ENCODE results near the gene FAT3.

The FAT3 gene

GRCh38 chr11:92236856-92237255, 12.2 kb downstream of the FAT3 start:
- Histone ChIP-seq H3K27ac (ENCODE audit: low read depth, low read length) (no peak overlapping the region), H3K9me3 (ENCODE audit: insufficient read depth, low read depth, low read length) (no peaks in the 10 kb centered on the region), H3K4me1 (ENCODE audit: insufficient read depth, low read length) (peaks cover 37% of the 10 kb centered on the region), H3K36me3 (ENCODE audit: insufficient read depth, low read length) (no peaks in the 10 kb centered on the region), H3K27me3 (ENCODE audit: insufficient read depth, low read length) (no peaks in the 10 kb centered on the region), H3K9ac (ENCODE audit: low read depth, low read length) (no peak overlapping the region), H3K4me3 (ENCODE audit: low read length) (no peak overlapping the region)
- WGBS, result 100% methylated on average over 1 of the region's 1 CpG

DNA sequence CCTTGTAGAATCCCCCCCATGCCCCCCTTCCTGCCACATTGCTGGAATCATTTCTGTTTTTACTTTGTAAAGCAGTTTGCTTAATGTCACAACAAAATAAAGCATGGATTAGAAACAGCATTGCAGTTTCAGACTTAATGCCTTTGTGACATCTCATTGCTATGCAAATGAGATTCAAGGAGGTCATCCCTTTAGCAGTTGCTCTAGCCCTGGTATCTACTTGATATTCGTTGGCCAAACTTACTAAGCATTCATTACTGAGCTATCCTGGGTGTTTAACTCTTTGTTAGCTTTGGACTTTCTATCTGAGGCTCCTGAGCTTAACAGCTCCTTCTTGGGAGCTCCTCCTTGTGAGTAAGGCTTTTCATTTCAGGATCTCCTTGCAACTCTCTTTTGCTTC, 16.3 kb downstream of the FAT3 start:
- Histone ChIP-seq H3K27me3 (ENCODE audit: insufficient read depth, low read length) (no peaks in the 10 kb centered on the region), H3K9ac (ENCODE audit: low read depth, low read length) (no peak overlapping the region), H3K4me1 (ENCODE audit: insufficient read depth, low read length) (peaks cover 44% of the 10 kb centered on the region), H3K27ac (ENCODE audit: low read depth, low read length) (no peak overlapping the region; the same call in 1 of the 2 replicates), H3K4me3 (ENCODE audit: low read length) (no peak overlapping the region), H3K9me3 (ENCODE audit: insufficient read depth, low read depth, low read length) (no peaks in the 10 kb centered on the region), H3K36me3 (ENCODE audit: insufficient read depth, low read length) (no peaks in the 10 kb centered on the region)
- WGBS, result 3% methylated on average over 1 of the region's 1 CpG

DNA sequence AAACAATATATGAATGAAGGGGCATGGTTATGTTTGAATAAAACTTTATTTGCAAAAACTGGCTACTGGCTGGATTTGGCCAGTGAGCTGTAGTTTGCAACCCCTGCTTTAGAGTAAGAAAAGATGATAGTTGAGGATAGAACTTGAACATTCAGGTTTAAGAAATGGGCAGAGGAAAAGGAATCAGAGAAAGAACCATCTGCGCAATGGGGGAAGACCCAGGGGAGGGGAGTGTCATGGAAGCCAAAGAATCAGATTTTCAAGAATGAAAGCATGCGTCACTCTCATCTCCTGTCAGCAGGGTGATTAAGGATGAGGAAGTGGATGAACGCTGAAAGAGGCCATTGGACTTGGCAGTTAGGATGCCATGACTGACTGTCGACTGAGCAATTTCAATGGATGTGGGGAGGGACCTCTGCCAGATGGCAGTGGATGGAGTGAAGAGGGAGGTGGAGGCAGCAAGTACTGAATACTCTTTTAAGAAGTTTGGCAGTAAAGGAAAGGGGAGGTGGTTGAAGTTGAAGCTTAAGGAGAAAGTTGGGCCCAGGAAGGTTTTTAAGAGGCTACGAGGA, 21.2 kb downstream of the FAT3 start:
- Histone ChIP-seq H3K4me3 (ENCODE audit: low read length) (no peak overlapping the region), H3K27me3 (ENCODE audit: insufficient read depth, low read length) (no peaks in the 10 kb centered on the region), H3K4me1 (ENCODE audit: insufficient read depth, low read length) (peaks cover 18% of the 10 kb centered on the region), H3K9me3 (ENCODE audit: insufficient read depth, low read depth, low read length) (no peaks in the 10 kb centered on the region), H3K9ac (ENCODE audit: low read depth, low read length) (no peak overlapping the region), H3K27ac (ENCODE audit: low read depth, low read length) (no peak overlapping the region), H3K36me3 (ENCODE audit: insufficient read depth, low read length) (no peaks in the 10 kb centered on the region)
- 92% methylated on average over 5 of the region's 5 CpGs for WGBS

DNA sequence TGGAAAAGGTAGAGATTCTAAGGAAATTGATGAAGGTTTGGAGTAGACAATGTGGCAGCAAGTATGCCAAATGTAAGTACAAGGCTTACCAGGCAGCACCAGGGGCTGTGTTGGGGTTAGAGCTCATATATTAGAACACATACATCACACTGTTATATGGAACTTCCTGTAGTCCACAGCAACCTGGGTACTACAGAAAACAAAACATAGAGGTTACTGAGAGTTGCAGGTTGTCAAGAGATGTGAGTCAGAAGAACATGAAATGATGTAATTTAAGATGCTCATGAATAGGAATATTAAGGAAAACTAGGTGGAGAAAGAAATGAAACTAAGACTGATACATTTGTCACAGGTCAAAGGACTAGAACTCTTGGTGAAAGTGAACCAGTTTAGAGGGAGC, 22.0 kb downstream of the FAT3 start:
- Histone ChIP-seq H3K9ac (ENCODE audit: low read depth, low read length) (no peak overlapping the region), H3K4me3 (ENCODE audit: low read length) (no peak overlapping the region), H3K27ac (ENCODE audit: low read depth, low read length) (no peak overlapping the region), H3K4me1 (ENCODE audit: insufficient read depth, low read length) (peaks cover 10% of the 10 kb centered on the region), H3K9me3 (ENCODE audit: insufficient read depth, low read depth, low read length) (no peaks in the 10 kb centered on the region), H3K36me3 (ENCODE audit: insufficient read depth, low read length) (no peaks in the 10 kb centered on the region), H3K27me3 (ENCODE audit: insufficient read depth, low read length) (no peaks in the 10 kb centered on the region)

DNA sequence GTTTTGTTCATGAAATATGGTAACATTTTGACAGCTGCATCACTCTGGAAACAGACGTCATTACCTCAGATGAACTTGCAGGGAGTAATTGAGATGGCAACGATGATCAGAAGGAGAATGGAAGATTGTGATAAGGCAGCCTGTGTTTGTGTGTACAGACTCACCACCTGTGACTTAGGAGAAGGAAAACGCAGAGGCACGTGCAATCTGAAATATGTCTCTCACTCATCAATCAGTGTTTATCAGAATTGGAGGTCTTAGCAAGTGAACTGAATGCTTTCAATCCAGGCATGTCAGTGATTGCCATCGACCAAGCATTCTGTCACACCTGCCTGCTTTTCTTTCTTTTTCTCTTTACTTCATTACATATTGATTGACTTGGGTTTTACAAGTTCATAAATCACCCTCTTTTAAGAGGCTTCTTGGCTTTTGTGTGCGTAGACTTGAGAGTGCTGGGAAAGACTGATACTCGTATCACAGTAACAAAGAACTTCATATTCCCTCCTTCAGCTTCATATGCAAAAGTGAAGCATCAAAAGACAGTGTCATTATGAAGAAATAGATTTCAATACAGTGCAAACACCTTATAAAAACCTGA, 24.6 kb downstream of the FAT3 start:
- 93% methylated on average over 7 of the region's 7 CpGs for WGBS
- H3K9ac ChIP-seq (ENCODE audit: low read depth, low read length), result no peak overlapping the region

DNA sequence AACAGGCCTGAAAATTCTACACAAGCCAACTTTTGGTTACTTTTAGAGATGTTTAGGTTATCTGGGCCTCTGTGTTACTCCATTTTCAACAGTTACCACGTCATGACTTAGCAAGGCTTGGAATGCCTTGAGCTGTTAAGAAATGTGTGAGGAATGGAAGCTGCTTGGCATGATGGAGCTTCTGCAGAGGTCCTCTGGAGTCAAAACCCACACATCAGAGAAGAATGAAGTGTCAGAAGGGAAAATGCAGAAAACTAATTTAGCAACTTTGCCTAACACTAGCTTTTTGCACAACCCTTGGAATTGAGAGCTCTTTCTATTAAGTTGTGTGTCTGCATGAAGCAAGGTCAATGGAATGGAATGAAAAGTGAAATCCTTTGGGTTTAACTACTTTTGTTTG, 27.4 kb downstream of the FAT3 start:
- WGBS, result 100% methylated on average over 1 of the region's 1 CpG

More for the DNA sequence above, 24.6 kb downstream of the FAT3 start:
- Histone ChIP-seq H3K27ac (ENCODE audit: low read depth, low read length) (no peak overlapping the region), H3K4me3 (ENCODE audit: low read length) (no peak overlapping the region), H3K9me3 (ENCODE audit: insufficient read depth, low read depth, low read length) (no peaks in the 10 kb centered on the region), H3K36me3 (ENCODE audit: insufficient read depth, low read length) (no peaks in the 10 kb centered on the region), H3K4me1 (ENCODE audit: insufficient read depth, low read length) (peaks cover 16% of the 10 kb centered on the region), H3K27me3 (ENCODE audit: insufficient read depth, low read length) (no peaks in the 10 kb centered on the region)

DNA sequence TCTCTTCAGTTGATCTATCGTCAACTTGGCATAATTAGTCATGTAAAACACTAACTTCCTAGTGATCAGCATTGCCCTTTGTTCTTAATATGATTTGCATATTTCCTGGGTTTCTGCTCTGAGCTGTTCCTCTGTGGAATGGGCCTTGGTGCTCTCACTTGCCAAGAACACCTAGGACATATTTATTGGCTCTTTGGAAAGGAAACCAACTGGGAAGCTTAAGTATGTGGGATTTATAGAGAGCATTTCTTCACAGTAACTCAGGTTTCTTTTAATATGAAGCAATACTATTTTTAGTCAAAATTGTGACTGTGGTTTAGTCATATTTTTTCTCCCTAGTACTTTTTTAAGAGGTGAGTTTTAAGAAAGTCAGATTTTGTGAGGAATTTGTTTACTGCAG, 28.8 kb downstream of the FAT3 start:
- Histone ChIP-seq H3K4me1 (ENCODE audit: insufficient read depth, low read length) (peaks cover 18% of the 10 kb centered on the region), H3K27me3 (ENCODE audit: insufficient read depth, low read length) (no peaks in the 10 kb centered on the region), H3K9me3 (ENCODE audit: insufficient read depth, low read depth, low read length) (no peaks in the 10 kb centered on the region), H3K27ac (ENCODE audit: low read depth, low read length) (peak overlapping the region; percentile 18; the same call in 1 of the 2 replicates), H3K4me3 (ENCODE audit: low read length) (no peak overlapping the region), H3K36me3 (ENCODE audit: insufficient read depth, low read length) (no peaks in the 10 kb centered on the region), H3K9ac (ENCODE audit: low read depth, low read length) (no peak overlapping the region)
- 60% methylated on average over 1 of the region's 1 CpG for WGBS

More for the DNA sequence above, 27.4 kb downstream of the FAT3 start:
- no peaks in the 10 kb centered on the region for H3K9me3 ChIP-seq (ENCODE audit: insufficient read depth, low read depth, low read length)
- H3K4me3 ChIP-seq (ENCODE audit: low read length), result no peak overlapping the region
- H3K4me1 ChIP-seq (ENCODE audit: insufficient read depth, low read length), result peaks cover 18% of the 10 kb centered on the region
- no peaks in the 10 kb centered on the region for H3K27me3 ChIP-seq (ENCODE audit: insufficient read depth, low read length)
- H3K9ac ChIP-seq (ENCODE audit: low read depth, low read length), result no peak overlapping the region
- H3K36me3 ChIP-seq (ENCODE audit: insufficient read depth, low read length), result no peaks in the 10 kb centered on the region
- no peak overlapping the region for H3K27ac ChIP-seq (ENCODE audit: low read depth, low read length)

GRCh38 chr11:92253945-92254344, 29.3 kb downstream of the FAT3 start:
- 78% methylated on average over 3 of the region's 4 CpGs for WGBS
- no peak overlapping the region for H3K9ac ChIP-seq (ENCODE audit: low read depth, low read length)

GRCh38 chr11:92257536-92257935, 32.9 kb downstream of the FAT3 start:
- H3K9ac ChIP-seq (ENCODE audit: low read depth, low read length), result no peak overlapping the region
- WGBS, result 92% methylated on average over 4 of the region's 4 CpGs
- peaks cover 33% of the 10 kb centered on the region for H3K4me1 ChIP-seq (ENCODE audit: insufficient read depth, low read length)

More at GRCh38 chr11:92253945-92254344, 29.3 kb downstream of the FAT3 start:
- Histone ChIP-seq H3K27me3 (ENCODE audit: insufficient read depth, low read length) (no peaks in the 10 kb centered on the region), H3K27ac (ENCODE audit: low read depth, low read length) (peak overlapping the region; percentile 15), H3K4me1 (ENCODE audit: insufficient read depth, low read length) (peaks cover 18% of the 10 kb centered on the region), H3K36me3 (ENCODE audit: insufficient read depth, low read length) (no peaks in the 10 kb centered on the region), H3K9me3 (ENCODE audit: insufficient read depth, low read depth, low read length) (no peaks in the 10 kb centered on the region), H3K4me3 (ENCODE audit: low read length) (no peak overlapping the region)

DNA sequence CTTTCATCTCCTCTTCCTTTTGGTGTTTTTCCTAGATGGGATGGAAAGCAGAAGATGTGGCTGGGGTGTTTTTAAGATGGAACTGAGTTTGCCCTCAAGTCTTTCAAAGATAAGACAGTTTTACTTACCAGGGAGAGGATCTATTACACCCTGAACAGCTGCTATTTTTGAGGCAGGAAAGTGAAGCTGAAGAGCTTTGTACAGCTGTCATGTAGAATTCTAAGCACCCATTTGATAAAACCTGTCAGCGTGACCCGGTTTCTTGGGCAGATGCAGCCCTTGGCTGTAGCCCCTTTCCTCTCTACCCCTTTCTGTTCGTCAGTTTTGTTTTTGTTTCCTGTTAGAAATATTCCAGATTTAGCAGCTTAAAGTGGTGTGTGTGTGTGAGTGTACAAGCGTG, 35.2 kb downstream of the FAT3 start:
- no peak overlapping the region for H3K27ac ChIP-seq (ENCODE audit: low read depth, low read length)
- peaks cover 15% of the 10 kb centered on the region for H3K4me1 ChIP-seq (ENCODE audit: insufficient read depth, low read length)
- H3K36me3 ChIP-seq (ENCODE audit: insufficient read depth, low read length), result no peaks in the 10 kb centered on the region
- no peaks in the 10 kb centered on the region for H3K27me3 ChIP-seq (ENCODE audit: insufficient read depth, low read length)
- H3K4me3 ChIP-seq (ENCODE audit: low read length), result no peak overlapping the region
- H3K9me3 ChIP-seq (ENCODE audit: insufficient read depth, low read depth, low read length), result no peaks in the 10 kb centered on the region
- no peak overlapping the region for H3K9ac ChIP-seq (ENCODE audit: low read depth, low read length)
- WGBS, result 88% methylated on average over 3 of the region's 4 CpGs

More at GRCh38 chr11:92257536-92257935, 32.9 kb downstream of the FAT3 start:
- H3K4me3 ChIP-seq (ENCODE audit: low read length), result no peak overlapping the region
- no peaks in the 10 kb centered on the region for H3K36me3 ChIP-seq (ENCODE audit: insufficient read depth, low read length)
- H3K27ac ChIP-seq (ENCODE audit: low read depth, low read length), result no peak overlapping the region
- H3K27me3 ChIP-seq (ENCODE audit: insufficient read depth, low read length), result no peaks in the 10 kb centered on the region
- no peaks in the 10 kb centered on the region for H3K9me3 ChIP-seq (ENCODE audit: insufficient read depth, low read depth, low read length)

GRCh38 chr11:92264350-92264749, 39.7 kb downstream of the FAT3 start:
- Histone ChIP-seq H3K27ac (ENCODE audit: low read depth, low read length) (no peak overlapping the region), H3K36me3 (ENCODE audit: insufficient read depth, low read length) (no peaks in the 10 kb centered on the region), H3K4me1 (ENCODE audit: insufficient read depth, low read length) (peaks cover 37% of the 10 kb centered on the region), H3K9ac (ENCODE audit: low read depth, low read length) (no peak overlapping the region), H3K27me3 (ENCODE audit: insufficient read depth, low read length) (no peaks in the 10 kb centered on the region), H3K9me3 (ENCODE audit: insufficient read depth, low read depth, low read length) (no peaks in the 10 kb centered on the region), H3K4me3 (ENCODE audit: low read length) (no peak overlapping the region)
- 99% methylated on average over 2 of the region's 2 CpGs for WGBS

- Histone ChIP-seq H3K27me3 (ENCODE audit: insufficient read depth, low read length) (no peaks in the 10 kb centered on the region), H3K4me1 (ENCODE audit: insufficient read depth, low read length) (peaks cover 28% of the 10 kb centered on the region), H3K9me3 (ENCODE audit: insufficient read depth, low read depth, low read length) (no peaks in the 10 kb centered on the region), H3K36me3 (ENCODE audit: insufficient read depth, low read length) (no peaks in the 10 kb centered on the region), H3K4me3 (ENCODE audit: low read length) (no peak overlapping the region), H3K9ac (ENCODE audit: low read depth, low read length) (no peak overlapping the region), H3K27ac (ENCODE audit: low read depth, low read length) (no peak overlapping the region)
- WGBS, result 84% methylated on average over 4 of the region's 4 CpGs
These were observed 42.2 kb downstream of the FAT3 start for GRCh38 chr11:92266806-92267205.
